ENCODE measurements around the gene CROCC2.

CROCC2 gene

GRCh38 chr2:240992572-240993291, 86.6 kb downstream of the CROCC2 start:
- DNase-seq: no peak

GRCh38 chr2:240993446-240994170, 87.5 kb downstream of the CROCC2 start:
- DNase-seq: no peak

DNA sequence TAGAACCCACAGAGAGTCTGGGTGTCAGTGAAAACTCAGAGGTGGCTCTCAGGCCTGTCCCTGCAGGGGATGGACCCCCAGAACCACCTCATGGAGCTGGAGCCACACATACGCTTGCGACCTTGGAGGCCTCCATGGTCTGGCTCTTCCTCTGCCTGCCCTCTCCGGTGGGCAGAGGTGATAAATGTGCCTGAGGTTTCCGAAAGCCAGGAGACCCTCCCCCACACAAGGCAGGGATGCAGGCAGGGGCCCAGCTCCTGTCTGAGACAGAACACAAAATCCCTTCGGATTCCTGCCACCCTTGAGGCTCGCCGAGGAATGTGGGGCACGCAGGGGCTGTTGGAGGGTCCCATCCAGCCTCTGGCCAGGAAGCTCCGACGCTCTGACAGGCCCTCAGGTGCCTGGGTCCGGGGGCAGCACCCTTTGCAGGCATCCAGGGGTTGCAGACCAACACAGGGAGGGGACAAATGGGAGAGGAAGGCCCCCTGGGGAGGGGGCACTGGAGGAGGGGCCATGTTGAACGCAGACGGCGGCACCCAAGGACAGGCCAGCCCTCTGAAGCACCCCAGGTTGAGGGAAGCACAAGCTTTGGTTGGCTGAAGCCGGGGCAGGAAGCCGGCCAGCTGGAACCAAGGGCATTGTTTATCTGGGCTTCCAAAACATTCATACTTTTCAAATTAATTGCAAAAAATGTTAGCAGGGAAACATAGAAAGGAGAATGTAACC, 88.2 kb downstream of the CROCC2 start:
- no peak for DNase-seq

GRCh38 chr2:240995041-240996021, 89.2 kb downstream of the CROCC2 start:
- no peak for DNase-seq

DNA sequence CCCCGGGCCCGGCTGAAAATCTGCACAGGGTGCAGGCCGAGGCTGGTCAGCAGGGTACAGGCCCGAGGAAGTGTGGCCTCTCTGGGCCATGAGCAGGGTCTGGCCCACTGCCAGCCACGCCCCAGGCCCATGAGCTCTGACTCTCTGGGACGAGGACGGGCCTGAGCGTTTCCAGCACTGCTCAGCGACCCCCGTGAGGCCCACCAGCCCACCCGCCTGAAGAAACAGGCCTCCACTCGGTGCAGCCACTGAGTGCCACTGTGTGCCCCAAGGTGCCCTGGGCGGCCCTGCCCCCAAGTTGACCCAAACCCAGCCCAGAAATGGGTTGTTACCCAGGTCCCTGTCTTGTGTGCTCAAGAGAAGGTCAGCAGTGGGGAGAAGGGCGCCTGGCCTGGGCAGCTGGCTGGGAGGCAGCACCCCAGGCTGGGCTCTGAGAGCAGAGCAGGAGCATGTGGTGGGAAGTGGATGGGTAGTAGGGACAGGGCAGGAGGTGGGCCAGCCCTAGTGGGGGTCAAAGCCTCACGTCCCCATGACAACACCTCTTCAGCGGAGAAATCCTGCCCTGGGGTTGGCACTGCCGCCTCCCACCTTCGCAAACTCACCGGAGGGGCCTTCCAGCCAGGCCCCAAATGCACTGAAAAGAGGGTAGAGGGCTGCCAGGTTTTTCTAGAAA, 90.2 kb downstream of the CROCC2 start:
- no peak for DNase-seq

DNA sequence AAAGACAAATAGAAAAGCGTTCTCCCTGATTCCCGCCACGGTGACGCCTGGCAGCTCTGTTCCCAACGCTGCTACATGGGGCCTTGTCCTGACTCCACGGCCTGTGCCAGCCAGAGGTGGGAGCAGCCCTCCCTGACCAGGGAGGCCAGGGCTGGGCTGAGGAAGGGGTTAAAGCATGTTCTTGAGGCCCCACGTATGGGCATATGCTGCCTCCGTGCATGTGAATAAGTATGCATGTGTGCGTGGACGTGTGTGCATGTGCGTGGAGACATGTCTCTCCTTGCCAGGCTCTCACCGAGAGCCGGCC, 90.7 kb downstream of the CROCC2 start:
- no peak for DNase-seq

GRCh38 chr2:240997141-240997855, 91.2 kb downstream of the CROCC2 start:
- DNase-seq: no peak

DNA sequence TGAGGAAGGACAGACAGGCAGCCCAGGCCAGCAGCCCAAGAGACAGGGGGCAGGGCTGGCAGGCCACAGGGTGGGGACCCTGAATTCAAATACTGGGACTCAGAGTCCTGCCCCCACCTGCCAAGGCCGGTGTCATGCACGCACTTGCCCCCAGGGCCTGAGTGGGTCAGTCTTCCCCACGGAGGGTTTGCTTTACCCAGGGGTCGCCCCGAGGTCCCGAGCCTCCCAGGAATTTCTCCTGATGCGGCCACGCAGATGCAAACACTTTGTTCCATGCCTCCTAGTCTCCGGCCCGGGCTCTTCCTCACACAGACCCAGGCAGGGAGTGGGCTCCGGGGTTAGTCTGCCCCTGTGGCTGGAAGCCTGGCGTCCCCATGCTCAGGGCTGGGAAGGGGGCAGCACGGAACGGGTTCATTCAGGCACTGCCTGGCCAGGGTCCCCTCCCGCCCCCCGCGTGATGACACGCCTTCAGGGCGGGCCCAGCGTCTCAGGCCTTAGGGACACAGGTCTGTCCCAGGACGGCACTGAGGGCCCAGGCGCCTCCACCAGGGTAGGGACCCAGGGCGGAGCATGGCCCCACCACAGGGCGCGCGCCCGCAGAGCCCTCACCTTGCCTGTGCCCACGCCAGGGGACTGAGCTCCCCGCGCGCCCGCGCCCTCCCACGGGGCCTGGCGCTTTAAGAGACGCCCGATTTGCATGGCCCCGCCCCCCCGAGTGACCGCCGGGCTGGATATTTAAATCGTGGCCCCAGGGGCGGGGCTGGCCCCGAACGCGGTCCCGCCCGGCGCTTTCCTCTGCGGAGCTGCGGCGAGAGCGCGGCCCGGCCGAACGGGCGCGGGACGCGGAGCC, 91.9 kb downstream of the CROCC2 start, which contains the start of gene SNED1:
TSS of gene SNED1 (plus strand) at position 763 of the 850 bp plus-strand sequence. CDS start 220 bp downstream, outside the sequence.
- DNase-seq: peak; percentile 63

- no peak for DNase-seq
Observed at GRCh38 chr2:240998706-240998994, 92.5 kb downstream of the CROCC2 start.

- no peak for DNase-seq
Observed at GRCh38 chr2:240998995-240999791, 93.1 kb downstream of the CROCC2 start.

GRCh38 chr2:240999873-241000541, 93.9 kb downstream of the CROCC2 start:
- DNase-seq: no peak

GRCh38 chr2:241000831-241001321, 94.7 kb downstream of the CROCC2 start:
- DNase-seq: no peak

DNA sequence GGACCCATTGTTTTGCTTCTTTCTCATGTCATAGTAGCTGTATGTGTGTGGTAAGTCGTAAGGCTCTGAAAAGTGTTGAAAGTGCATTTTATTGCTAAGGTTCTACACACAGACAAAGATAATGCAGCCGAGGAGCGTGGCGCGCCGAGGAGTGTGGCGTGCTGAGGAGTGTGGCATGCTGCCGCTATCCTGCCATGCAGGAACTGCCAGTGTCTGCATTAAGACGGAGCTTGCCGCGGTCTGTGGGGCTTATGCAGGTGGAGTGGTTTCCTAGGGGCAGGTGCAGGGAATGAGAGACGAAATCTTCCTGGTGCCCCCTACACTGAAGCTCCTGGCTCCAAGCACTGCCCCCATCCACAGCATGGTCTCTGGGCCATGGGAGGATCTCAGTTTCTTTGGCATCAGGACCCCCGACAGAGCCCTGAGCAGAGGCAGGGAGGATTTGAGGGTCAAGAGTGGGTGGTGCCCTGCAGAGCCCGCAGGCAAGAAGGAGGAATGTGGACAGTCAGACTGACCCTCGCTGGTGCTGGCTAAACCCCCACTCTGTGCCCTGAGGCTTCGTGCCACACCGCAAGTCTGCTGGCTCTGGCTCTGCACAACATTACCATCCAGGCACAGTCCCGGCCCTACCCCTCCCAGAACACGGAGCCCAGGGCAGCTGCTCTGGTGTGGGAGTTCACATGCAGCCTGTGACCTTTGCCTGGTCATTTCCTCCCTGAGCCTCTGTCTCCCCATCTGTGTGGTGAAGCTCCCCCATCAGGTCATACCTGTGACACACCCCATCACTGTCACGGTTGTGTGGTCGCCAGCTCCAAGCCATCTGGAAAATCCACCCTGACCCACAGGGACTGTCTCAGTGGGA, 95.5 kb downstream of the CROCC2 start:
- DNase-seq: no peak

- DNase-seq: no peak
Observed at GRCh38 chr2:241002275-241003046, 96.3 kb downstream of the CROCC2 start.

- DNase-seq: no peak
Observed at GRCh38 chr2:241003047-241003360, 96.9 kb downstream of the CROCC2 start.

DNA sequence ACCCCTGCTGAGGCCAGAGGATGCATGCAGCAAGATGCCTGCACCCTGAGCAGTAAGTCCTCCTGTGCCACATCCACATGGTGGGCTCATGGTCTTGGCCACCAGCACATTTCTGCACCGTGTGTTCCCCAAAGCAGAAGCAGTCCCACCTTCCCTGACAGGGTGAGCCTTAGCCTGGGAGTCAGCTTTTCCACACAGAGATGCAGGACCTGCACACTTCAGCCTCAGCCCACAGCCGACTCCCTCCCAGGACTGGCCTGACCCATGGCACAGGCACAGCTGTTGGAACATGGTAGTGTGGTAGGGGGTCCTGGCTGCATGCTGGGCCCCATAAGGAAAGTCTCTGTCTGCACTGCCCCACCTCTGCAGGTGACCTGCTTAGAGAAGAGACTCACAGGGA, 97.2 kb downstream of the CROCC2 start:
- DNase-seq: no peak

- DNase-seq: no peak
Observed at GRCh38 chr2:241003830-241004564, 97.9 kb downstream of the CROCC2 start.

All from CD4-positive, alpha-beta T cell treated with Interferon gamma for 1 hour (primary cell).